PFSK-1 (cell line): Measurements from ENCODE around the gene OR10H1.

Source experiments
- POLR2AphosphoS5 ChIP-seq: IDR thresholded peaks from 2 replicates; pipeline ENCODE4 v1.6.1; 2012; ENCODE audit warnings: low read depth, mild to moderate bottlenecking, control low read depth, low read length, moderate library complexity
- SIN3A ChIP-seq: IDR thresholded peaks from 2 replicates; pipeline ENCODE4 v1.6.1; 2012; ENCODE audit warnings: mild to moderate bottlenecking, low read length, moderate library complexity, borderline replicate concordance; ENCODE audit not compliant: insufficient read depth
- TAF1 ChIP-seq: IDR thresholded peaks from 2 replicates; pipeline ENCODE4 v1.6.1; 2012; ENCODE audit warnings: low read length, control low read depth, borderline replicate concordance; ENCODE audit not compliant: insufficient read depth
- TF ChIP-seq, protein P1 (sequence below), 2 experiments: IDR thresholded peaks; 2 replicates each; pipeline versions ENCODE4 v1.6.1 to v1.8.0; 2011 to 2012; ENCODE audit warnings: low read depth in 2 of 2, low read length in 2 of 2, control low read depth in 1 of 2, inconsistent platforms in 1 of 2, mild to moderate bottlenecking in 1 of 2, moderate library complexity in 1 of 2; ENCODE audit not compliant: insufficient read depth in 1 of 2

DNA sequence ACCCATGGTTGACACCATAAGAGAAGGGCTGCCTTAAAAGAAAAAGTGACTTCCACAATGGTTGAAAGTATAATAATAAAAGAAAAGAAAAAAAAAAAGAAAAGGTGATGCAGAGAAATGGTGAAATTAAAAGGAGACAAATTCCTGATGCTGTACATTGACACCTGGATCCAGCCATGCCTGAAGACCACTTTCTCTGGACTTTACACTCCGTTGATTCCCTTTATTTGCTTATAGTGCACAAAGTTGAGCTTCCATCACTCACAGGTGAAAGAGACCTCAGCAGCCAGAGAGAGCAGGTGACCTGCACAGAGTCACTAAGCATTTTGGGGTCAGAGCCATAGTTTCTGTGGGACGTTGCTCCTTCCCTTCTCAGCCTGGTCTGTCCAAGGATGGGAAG lies 40.2 kb downstream of the OR10H1 start:
- TF ChIP-seq POLR2AphosphoS5 (no peak), SIN3A (no peak), TAF1 (no peak)
- TF ChIP-seq, protein P1, sequence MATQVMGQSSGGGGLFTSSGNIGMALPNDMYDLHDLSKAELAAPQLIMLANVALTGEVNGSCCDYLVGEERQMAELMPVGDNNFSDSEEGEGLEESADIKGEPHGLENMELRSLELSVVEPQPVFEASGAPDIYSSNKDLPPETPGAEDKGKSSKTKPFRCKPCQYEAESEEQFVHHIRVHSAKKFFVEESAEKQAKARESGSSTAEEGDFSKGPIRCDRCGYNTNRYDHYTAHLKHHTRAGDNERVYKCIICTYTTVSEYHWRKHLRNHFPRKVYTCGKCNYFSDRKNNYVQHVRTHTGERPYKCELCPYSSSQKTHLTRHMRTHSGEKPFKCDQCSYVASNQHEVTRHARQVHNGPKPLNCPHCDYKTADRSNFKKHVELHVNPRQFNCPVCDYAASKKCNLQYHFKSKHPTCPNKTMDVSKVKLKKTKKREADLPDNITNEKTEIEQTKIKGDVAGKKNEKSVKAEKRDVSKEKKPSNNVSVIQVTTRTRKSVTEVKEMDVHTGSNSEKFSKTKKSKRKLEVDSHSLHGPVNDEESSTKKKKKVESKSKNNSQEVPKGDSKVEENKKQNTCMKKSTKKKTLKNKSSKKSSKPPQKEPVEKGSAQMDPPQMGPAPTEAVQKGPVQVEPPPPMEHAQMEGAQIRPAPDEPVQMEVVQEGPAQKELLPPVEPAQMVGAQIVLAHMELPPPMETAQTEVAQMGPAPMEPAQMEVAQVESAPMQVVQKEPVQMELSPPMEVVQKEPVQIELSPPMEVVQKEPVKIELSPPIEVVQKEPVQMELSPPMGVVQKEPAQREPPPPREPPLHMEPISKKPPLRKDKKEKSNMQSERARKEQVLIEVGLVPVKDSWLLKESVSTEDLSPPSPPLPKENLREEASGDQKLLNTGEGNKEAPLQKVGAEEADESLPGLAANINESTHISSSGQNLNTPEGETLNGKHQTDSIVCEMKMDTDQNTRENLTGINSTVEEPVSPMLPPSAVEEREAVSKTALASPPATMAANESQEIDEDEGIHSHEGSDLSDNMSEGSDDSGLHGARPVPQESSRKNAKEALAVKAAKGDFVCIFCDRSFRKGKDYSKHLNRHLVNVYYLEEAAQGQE (IDR thresholded peaks at IDR 0.05; ENCODE audit: insufficient read depth in 1 of 2, low read depth in 2 of 2, low read length in 2 of 2) = no peak
